Lower lobe of right lung (tissue), 2 donors: ENCODE results near the gene WNK2. TPM values are rescaled to one million over a fixed set of nuclear protein-coding genes. Genes with fewer than 3 reads are reported as not detected.

Experiments used
- ATAC-seq, 2 donors: fragments of 200-7000 bp; cut with Tn5 transposase; one replicate each; pipeline ENCODE4 v1.9.1; 2020 to 2022; ENCODE audit warnings: mild to moderate bottlenecking in 2 of 2, moderate library complexity in 2 of 2
- DNase-seq: peaks from one replicate; pipeline ENCODE4 v3.0.0-alpha.2; 2020
- H3K27ac ChIP-seq: fragments of 200-600 bp; one replicate; pipeline ENCODE4 v1.8.0; 2022
- H3K27me3 ChIP-seq: fragments of 200-600 bp; one replicate; pipeline ENCODE4 v1.8.0; 2022; ENCODE audit warnings: low read depth
- H3K36me3 ChIP-seq: fragments of 200-600 bp; one replicate; pipeline ENCODE4 v1.8.0; 2022; ENCODE audit warnings: mild to moderate bottlenecking
- H3K4me1 ChIP-seq: fragments of 200-600 bp; one replicate; pipeline ENCODE4 v1.8.0; 2022
- H3K4me3 ChIP-seq: fragments of 200-600 bp; one replicate; pipeline ENCODE4 v1.8.0; 2022; ENCODE audit warnings: mild to moderate bottlenecking
- H3K9me3 ChIP-seq: fragments of 200-600 bp; one replicate; pipeline ENCODE4 v1.8.0; 2022
- CTCF ChIP-seq: fragments of 200-600 bp; IDR thresholded peaks from one replicate; pipeline ENCODE4 v1.8.0; 2022; ENCODE audit warnings: antibody characterized with exemption, mild to moderate bottlenecking
- intact Hi-C: fragments of 100-400 bp; cut with DNase I; formaldehyde crosslinking; loops from one replicate; pipeline ENCODE4 v1.11.0; 2022
- total RNA-seq: library from RNA; stranded (reverse); fragmentation: NEBNext Ultra II Directional; extraction: Animal tissue kit (Norgen Biotek cat#: 25700); gene quantifications from one replicate; pipeline ENCODE4 v1.2.1, GENCODE V29; 2021
- donor health status: DM: no; HTN: yes; CAD: no; lungs with severe emphysema.

WNK2 gene
- total RNA-seq, 1 donor from 2014 or later, result 7.7 TPM

- no peak overlapping the region for H3K4me3 ChIP-seq
- intact Hi-C loops, result no loop called here
- H3K27ac ChIP-seq, result no peak overlapping the region
- no peak for ATAC-seq
- no peak for TF ChIP-seq CTCF
- no peak for DNase-seq
- no peaks in the 10 kb centered on the region for H3K4me1 ChIP-seq
- no peaks in the 10 kb centered on the region for H3K27me3 ChIP-seq
- no peaks in the 10 kb centered on the region for H3K9me3 ChIP-seq
- no peaks in the 10 kb centered on the region for H3K36me3 ChIP-seq
These were observed 184.5 kb downstream of the WNK2 start for GRCh38 chr9:93368437-93368836.

DNA sequence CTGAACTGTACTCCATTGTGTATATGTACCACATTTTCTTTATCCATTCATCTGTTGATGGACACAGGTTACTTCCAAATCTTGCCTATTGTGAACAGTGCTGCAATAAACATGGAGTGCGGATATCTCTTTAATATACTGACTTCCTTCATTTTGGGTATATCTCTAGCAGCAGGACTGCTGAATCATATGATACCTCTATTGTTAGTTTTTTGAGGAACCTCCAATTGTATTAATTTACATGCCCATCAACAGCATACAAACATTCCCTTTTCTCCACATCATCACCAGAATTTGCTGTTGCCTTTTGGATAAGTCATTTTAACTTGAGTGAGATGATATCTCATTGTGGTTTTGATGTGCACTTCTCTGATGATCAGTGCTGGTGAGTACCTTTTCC, 185.7 kb downstream of the WNK2 start:
- Histone ChIP-seq H3K4me3 (no peak overlapping the region), H3K27me3 (no peaks in the 10 kb centered on the region), H3K4me1 (no peaks in the 10 kb centered on the region), H3K27ac (no peak overlapping the region), H3K9me3 (no peaks in the 10 kb centered on the region), H3K36me3 (no peaks in the 10 kb centered on the region)
- intact Hi-C loops, result no loop called here
- ATAC-seq, result no peak
- TF ChIP-seq CTCF, result no peak
- DNase-seq, result no peak

Other genes with a start within 250 kb of the WNK2 start
- 23.9 TPM for gene FGD3, start 236.6 kb upstream of the WNK2 start, total RNA-seq
- 5.3 TPM for gene SUSD3, start 125.4 kb upstream of the WNK2 start, total RNA-seq
- gene CARD19, start 87.9 kb upstream of the WNK2 start, total RNA-seq, result 25.6 TPM
- 46.6 TPM for gene NINJ1, start 49.9 kb upstream of the WNK2 start, total RNA-seq